Glomerular visceral epithelial cell (primary cell): ENCODE data around the gene SYPL2.
A peak's percentile ranks its signal among the peaks of the same experiment; 100 is the strongest.
"Not testable (repeated sequence)": the region's sequence is repeated elsewhere in the genome, so short reads cannot be mapped to it uniquely, and the experiment has no call there.

Experiments used
- DNase-seq: peaks from one replicate; pipeline ENCODE4 v3.0.0-alpha.2; 2016; ENCODE audit errors: extremely low spot score

Gene SYPL2

GRCh38 chr1:109472779-109473178 lies 6.4 kb downstream of the SYPL2 start:
- no peak for DNase-seq

GRCh38 chr1:109473284-109474057 lies 7.1 kb downstream of the SYPL2 start:
- DNase-seq, result not testable (repeated sequence)

GRCh38 chr1:109474697-109475096 lies 8.4 kb downstream of the SYPL2 start:
- no peak for DNase-seq

- no peak for DNase-seq
These were observed 8.9 kb downstream of the SYPL2 start for GRCh38 chr1:109475261-109475660.

- DNase-seq, result no peak
These were observed 10.5 kb downstream of the SYPL2 start for GRCh38 chr1:109476825-109477224.

GRCh38 chr1:109477821-109478220 lies 11.5 kb downstream of the SYPL2 start:
- DNase-seq, result no peak

- no peak for DNase-seq
These were observed 12.5 kb downstream of the SYPL2 start for GRCh38 chr1:109478806-109479205.

GRCh38 chr1:109479311-109479710 lies 13.0 kb downstream of the SYPL2 start:
- no peak for DNase-seq

- DNase-seq, result no peak
These were observed 13.6 kb downstream of the SYPL2 start for GRCh38 chr1:109479901-109480300.

- no peak for DNase-seq
These were observed 15.3 kb downstream of the SYPL2 start for GRCh38 chr1:109481646-109482045.

- no peak for DNase-seq
These were observed 15.9 kb downstream of the SYPL2 start for GRCh38 chr1:109482242-109482641.

- DNase-seq, result no peak
These were observed 16.7 kb downstream of the SYPL2 start for GRCh38 chr1:109482791-109483671.

- peak; percentile 95 for DNase-seq
These were observed 17.5 kb downstream of the SYPL2 start, which contains the start of gene ATXN7L2 for GRCh38 chr1:109483672-109484518. Gene ATXN7L2, plus strand, starts transcription at chr1:109483905. Its CDS starts 49 bp downstream, at chr1:109483954.

GRCh38 chr1:109484519-109484975 lies 18.2 kb downstream of the SYPL2 start:
- no peak for DNase-seq

- no peak for DNase-seq
These were observed 18.7 kb downstream of the SYPL2 start for GRCh38 chr1:109485001-109485400.

GRCh38 chr1:109487261-109487660 lies 20.9 kb downstream of the SYPL2 start:
- no peak for DNase-seq

GRCh38 chr1:109488201-109488600 lies 21.9 kb downstream of the SYPL2 start:
- no peak for DNase-seq

GRCh38 chr1:109488696-109489095 lies 22.4 kb downstream of the SYPL2 start:
- DNase-seq, result no peak

GRCh38 chr1:109490029-109490933 lies 23.9 kb downstream of the SYPL2 start:
- peak; percentile 63 for DNase-seq

- no peak for DNase-seq
These were observed 24.6 kb downstream of the SYPL2 start for GRCh38 chr1:109490934-109491302.

GRCh38 chr1:109491372-109491771 lies 25.0 kb downstream of the SYPL2 start:
- no peak for DNase-seq
